MM.1S (cell line): ENCODE data around the gene TAF1A.

Source experiments
- CTCF ChIP-seq: fragments of 300-600 bp; sonication (generic); IDR thresholded peaks from 2 replicates; pipeline ENCODE4 v1.5.1; 2016; ENCODE audit warnings: antibody characterized with exemption, low read length, mixed read lengths
- EZH2 ChIP-seq: fragments of 300-600 bp; sonication (generic); optimal IDR thresholded peaks from 2 replicates; pipeline ENCODE3; 2017; ENCODE audit warnings: low read depth, mild to moderate bottlenecking, antibody characterized with exemption, low read length, mixed read lengths
- EZH2phosphoT487 ChIP-seq: fragments of 300-600 bp; sonication (generic); IDR thresholded peaks from 2 replicates; pipeline ENCODE4 v1.6.1; 2018; ENCODE audit warnings: antibody characterized with exemption, low read length

GRCh38 chr1:222525951-222526350, 63.8 kb downstream of the TAF1A start:
- TF ChIP-seq CTCF (no peak), EZH2 (no peak), EZH2phosphoT487 (no peak)
